Fibroblast of the conjunctiva (primary cell): Measurements from ENCODE around the gene GJB2.
A peak's percentile ranks its signal among the peaks of the same experiment; 100 is the strongest.

Experiments
- DNase-seq: peaks from one replicate; pipeline ENCODE4 v3.0.0-alpha.2; 2010; ENCODE audit warnings: low read depth

Gene GJB2

DNA sequence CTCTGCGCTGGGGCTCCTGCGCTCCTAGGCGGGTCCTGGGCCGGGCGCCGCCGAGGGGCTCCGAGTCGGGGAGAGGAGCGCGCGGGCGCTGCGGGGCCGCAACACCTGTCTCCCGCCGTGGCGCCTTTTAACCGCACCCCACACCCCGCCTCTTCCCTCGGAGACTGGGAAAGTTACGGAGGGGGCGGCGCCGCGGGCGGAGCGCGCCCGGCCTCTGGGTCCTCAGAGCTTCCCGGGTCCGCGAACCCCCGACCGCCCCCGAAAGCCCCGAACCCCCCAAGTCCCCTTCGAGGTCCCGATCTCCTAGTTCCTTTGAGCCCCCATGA lies at the start of gene GJB2:
GJB2 (minus strand) TSS at position 103 of the 326 bp plus-strand sequence. CDS start 3,357 bp downstream, outside the sequence.
- no peak for DNase-seq

DNA sequence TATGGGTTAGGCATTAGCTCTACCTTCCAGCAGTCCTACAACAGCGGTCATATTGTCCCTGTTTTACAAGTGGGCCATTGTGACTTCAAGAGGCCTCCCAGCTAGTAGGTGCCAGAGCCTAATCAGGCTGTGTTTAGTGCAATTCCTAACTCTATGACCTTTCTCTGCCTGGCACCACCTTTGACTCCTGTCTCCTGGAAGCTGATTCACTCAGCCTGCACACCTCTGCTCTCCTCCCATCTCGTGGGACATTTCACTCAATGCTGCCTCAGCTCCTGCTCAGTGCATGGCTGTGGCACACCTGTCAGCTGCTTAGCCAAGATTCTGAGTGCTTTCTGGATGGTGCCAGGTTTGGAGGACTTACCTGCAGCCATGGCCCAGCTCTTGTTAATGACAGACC lies 48.9 kb upstream of the GJB2 start:
- no peak for DNase-seq

DNA sequence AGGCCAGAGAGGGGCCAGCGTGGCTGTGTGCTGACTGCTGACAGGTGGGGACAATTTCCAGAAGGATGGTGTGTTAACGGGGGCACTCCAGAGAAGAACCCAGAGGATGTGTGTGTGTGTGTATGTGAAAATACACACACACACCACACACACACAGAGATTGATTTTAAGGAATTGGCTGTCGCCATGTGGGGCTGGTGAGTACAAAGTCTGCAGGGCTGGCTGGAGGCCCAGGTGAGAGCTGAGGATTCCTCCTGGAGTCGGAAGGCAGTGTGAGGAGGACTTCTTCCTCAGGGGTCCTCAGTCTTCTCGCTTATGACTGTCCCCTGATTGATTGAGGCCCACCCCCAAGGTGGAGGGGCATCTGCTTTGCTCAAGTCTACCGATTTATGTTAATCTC lies 47.0 kb upstream of the GJB2 start:
- DNase-seq = no peak

DNA sequence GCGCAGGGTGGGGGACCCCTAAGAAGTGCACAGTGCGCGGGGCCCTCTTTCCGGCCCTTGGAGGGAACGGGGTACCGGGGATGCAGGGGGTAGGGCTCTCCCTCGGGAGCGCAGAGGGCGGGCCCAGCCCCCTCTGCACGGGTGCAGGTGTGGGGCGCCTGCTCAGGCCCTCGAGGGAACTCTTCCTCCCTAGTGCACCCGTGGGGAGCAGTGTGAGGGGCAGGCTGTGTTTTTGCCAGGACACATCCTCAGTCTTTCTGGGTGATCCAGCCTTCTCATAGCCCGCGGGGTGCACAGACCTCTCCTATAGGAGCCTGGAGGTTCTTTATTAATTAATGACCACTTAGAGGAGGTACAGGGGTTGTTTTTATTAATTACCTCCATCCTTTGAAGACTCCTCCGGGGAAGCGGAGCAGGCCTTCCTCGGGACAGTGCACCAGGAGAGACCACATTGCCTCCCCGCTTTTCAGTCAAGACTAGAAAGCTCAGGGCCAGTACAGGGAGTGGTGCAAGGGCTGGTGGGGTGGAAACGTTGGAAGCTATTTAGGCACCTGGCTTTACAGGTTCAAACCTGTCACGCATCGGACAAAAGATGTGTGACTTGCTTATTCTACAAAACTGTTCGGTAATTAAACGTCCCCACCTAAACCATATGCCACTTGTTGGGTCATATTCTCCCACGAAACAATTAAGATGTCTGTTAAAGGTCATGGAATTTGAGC lies 40.0 kb upstream of the GJB2 start:
- no peak for DNase-seq

DNA sequence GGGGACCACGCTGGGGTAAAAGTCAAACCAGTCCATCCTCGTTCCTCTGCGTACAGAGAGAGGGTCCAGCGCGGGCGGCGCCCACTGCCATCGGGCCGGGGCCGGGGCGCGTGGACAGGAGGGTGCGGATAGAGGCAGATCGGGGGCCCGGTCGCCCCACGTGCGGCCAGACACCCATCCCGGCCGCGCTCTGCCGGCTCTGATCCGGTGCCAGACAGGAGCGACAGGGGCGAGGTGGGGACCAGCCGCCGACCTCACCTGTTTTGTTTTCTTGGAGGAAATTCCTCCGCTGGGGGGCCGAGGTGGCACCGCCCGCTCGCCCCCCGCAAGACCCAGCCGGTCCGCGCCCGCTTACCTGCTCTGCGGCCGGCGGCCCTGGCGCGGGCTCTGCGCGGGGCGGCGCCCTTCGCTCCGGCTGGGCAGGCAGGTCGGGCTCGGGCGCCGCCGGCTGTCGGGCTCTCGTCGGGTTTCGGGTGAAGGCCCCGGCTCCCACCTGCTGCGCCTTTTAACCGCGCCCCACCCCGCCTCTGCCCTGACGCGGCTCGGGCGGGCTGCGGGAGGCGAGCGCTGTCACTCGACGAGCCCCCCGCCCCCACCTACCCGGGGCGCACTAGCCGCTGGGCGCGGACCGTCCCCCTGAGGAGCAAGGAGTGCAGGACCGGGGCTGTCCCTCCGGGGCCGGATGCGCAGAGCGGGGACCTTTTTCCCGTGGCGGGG lies 39.3 kb upstream of the GJB2 start, which contains the start of gene GJB6:
GJB6 (minus strand) TSS at position 481 of the 717 bp plus-strand sequence. CDS start 8,839 bp downstream, outside the sequence.
- DNase-seq = no peak

DNA sequence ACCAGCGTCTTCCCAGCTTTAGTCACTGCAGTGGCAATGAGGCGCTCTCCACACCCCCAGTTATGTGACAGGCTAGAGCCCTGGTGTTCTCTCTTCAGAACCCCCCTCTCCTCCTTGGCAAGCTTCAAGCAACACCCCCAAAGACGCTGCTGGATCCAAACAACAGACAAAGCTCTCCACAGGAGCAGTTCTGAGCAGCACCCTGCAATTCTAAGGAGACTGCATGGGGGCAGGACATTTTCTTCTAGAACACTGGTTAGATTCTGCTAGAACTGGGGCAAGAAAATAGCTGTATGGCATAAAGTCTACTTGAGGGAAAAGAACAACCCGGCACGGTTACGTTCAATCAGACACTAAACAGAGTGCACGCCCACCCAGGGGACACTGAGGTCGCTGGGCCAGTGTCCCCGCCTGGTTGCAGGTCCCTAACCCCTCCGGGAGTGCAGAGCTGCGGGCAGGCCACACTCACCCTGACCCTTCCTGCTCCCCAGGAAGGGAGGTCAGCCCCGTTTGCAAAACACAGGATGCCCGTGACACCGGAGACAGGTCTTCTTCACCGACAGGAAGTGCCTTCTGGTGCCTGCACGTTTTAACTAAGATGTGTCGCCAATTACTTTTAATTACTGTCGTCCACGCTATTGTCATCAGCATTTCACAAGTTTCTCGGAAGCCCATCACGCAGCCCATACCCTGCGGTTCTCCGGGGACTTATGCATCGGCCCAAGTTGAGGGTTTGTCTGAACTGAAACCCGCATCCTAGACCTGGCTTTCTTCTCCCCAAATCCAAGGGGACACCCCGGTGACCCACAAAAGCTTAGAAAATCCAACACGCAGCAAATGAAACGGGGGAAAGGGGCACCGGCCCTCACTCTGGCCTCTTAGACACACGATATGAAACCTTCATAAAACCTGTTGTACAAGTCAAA lies 38.4 kb upstream of the GJB2 start:
- DNase-seq = no peak

DNA sequence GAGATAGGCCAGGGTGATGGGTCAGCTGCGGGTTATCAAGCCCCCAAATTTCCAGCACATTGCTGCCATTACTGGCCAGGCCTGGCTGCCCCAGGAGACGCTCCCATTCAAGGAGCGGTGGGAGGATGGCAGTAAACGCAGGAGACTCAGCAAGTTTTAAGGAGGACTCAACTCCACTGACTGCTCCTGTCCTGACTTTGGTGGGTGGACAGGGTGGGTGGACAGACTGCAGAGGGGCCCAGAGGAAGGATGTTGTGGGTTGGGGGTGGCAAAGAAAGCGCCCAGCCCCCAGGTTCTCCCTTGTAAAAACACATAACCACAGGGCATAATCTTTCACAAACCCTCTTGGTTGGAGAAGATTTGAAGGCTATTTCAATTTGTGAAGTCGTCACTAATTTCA lies 35.0 kb upstream of the GJB2 start:
- DNase-seq = no peak

DNA sequence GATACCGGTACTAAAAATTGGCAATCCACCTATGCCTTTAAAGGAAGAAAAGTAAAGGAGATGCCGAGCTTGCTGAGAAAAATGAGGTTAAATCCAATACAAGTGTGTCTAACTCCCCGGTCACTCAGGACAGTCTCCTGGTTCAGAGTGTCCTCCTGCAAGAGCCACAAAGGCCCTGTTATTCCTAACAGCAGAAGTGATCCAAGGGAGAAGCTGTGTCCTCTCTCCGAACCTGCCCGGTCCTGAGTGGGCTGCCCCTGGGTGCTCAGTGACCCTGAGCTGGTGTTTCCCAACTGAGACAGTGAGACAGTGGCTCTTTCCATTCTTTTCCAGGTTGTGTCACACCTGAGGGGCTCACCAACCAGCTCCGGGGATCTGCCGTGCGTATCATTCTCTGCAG lies 34.5 kb upstream of the GJB2 start:
- no peak for DNase-seq

DNA sequence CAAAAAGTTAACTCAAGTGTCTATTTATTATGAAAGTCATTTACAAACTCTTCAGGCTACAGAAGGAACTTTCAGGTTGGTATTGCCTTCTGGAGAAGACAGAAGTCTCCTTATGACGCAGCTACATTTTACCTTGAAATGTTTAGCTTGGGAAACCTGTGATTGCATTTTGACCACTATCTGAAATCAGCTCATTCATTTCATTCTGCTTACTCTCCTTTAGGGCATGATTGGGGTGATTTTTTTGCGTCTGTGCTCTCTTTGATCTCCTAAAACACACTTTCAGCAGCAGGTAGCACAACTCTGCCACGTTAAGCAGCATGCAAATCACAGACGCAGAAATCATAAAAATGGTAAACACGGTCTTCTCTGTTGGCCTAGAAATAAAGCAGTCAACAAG lies 29.8 kb upstream of the GJB2 start:
- no peak for DNase-seq

DNA sequence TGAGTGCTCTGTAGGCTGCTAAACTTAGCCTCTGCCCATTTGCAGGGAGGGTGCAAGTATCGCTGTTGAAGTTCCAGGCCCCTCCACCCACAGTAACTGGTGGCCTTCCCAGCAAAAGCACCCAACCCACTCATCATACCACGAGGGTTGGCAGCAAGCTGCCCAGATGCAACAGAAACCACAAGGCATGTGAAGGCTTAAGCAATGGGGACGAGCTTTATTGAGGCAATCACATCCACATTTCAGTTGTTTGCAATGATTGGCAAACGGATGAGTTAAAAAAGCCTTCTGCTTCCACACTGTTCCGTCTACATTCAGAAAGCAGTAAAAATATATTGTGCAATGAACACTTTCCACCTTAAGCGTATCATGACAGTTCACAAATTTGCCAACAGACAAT lies 29.0 kb upstream of the GJB2 start:
- DNase-seq = no peak

DNA sequence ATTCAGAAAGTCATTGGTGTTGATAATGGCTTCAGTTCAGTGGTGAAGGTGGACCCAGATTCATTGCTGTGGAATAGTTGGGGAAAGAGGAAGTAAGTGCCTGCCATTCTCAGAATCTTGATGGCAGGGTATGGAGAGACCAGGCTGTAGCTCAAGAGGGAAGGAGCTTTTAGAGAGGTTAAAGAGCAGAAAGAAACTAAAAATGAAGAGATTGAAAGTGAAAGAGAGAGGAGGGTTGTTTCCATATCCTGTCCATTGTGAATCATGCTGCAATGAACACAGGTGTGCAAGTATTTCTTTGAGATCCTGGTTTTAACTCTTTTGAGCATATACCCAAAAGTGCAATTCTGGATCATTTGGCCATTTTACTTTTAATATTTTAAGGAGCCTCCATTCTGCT lies 26.8 kb upstream of the GJB2 start:
- no peak for DNase-seq

DNA sequence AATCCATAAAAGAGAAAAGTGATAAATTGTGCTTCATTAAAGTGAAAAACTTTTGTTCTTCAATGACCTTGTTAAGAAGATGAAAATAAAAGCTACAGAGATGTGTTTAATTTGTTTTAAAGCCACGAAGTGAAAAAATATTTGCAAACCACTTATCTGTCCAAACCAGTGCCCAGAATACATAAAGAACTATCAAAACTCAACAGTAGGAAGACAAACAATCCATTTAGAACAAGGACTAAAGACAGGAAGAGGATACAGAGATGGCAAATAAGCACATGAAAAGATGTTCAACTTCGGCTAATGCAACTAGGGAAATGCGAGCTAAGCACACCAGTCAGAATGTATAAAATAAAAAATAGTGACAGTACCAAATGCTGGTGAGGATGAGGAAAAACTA lies 24.4 kb upstream of the GJB2 start:
- DNase-seq = no peak

DNA sequence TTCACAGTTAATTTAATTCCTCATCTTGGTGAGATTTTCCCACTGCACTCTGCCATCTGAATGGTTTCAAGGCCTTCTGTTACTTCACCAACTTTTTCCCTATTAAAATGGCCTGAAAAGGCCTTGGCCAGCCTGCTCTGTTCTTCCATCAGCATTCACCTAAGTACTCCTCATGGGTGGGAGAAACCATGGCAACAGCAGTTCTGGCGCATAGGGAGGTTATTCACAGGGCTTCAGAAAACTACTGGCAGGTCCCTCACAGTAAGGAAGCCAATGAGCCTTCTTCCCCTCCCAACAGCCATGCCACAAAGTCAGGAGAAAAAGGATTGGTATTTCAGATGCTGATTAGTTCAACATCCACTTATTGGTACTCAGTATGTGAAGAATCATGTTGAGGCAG lies 17.2 kb upstream of the GJB2 start:
- no peak for DNase-seq

DNA sequence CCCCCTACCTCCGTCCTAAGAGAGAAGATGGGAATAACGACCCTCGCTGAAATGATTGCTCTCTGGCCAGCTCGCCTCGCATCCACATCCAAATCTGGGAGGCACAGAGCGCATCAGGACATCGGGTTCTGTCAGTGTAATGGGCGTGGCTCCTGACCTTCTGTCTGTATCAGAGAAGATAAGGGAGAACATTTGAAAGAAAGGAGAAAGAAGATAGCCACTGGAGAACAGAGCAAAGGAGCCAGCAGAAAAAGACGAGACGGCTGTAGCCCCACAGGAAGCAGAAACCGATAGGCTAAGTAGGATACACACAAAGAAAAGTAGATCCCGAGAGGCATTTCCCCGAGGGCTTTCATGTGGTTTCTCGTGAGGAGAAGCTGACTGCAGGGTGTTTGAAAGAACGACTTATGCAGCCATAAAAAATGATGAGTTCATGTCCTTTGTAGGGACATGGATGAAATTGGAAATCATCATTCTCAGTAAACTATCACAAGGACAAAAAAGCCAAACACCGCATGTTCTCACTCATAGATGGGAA lies 14.0 kb upstream of the GJB2 start:
- no peak for DNase-seq

DNA sequence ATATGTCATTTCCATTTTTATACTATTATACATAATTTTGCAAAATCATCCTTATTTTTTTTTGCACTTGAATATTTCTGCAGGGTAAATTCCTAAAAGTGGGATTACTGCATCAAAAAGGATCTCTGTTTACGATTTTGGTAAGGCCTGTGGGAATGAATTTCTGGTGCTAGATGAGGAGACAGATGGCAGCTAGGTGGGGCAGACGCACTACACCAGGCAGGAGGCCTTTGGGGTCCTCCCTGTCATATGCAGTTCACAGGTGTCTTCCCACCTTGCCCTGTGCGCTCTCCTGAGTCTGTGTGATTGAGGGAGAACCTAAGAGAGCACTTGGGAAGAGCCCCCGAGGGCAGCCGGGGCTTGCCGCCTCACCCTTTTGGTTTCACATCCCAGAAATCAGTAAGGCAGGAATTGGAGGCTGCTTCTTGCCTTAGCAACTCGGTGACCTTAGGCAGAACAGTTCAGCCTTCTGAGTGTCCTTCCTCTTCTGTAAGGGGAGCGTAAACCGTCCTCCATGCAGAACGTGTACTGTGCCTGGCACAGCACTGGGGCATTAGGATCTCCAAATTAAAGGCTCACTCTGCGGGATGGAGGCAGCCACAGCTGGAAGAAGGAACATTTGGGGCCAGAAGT lies 13.4 kb upstream of the GJB2 start:
- DNase-seq = no peak

DNA sequence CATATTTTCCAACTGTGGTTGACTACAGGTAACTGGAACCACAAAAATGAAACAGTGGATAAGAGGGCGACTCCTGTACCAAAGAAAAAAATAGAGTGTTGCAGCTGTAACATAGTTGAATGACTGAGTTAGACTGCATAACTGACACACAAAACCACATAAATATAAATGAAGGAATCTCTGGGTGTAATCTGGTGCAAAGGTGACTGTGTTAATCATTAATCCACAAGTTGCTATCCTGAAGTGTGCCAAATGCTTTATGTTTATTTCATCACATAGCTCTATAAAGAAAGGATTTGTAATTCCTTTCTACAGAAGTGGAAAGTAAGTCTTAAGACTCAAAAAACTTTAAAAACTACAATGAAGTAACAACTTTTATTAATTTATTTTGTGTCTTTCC lies 6.0 kb upstream of the GJB2 start:
- no peak for DNase-seq

DNA sequence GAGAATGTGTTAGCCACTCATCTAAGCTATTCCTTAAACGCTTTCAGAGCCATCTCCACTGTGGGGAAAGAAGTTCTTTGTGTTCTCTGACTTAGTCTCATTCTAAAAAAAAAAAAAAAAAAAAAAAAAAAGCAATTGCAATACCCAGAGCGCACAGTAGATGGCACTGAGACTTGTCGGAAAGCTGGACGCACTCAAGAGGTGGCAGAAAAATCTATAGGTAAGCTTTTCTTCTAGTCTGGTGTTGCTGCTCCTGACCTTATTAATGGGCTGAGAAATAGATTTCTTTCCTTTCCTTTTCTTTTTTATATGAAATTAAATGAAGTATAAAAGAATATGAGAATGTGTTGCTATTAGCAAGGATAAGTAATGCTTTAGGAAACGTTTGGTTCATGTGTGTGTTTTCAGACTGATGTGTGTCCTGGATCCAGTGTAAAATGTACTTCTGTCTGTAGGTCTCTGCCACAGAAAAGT lies 4.7 kb upstream of the GJB2 start:
- DNase-seq = peak; percentile 20

DNA sequence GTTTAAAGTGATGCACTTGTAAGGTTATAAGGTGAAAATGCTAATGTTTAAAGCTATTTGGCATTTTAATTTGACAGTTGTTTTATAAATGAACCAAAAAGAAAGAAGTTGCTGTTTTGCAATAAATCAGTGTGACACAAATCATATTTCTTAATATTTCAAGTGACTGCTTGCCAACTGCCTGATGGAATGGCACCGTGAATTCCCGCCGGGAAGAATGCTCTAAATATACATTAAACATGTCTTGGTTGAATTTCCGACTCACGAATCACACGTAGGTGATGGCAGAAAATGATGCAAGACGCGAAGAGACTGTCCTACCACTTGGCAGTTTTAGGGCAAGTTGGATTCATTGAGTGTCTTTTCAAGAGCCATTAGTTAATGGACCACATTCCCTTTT lies 3.1 kb upstream of the GJB2 start:
- no peak for DNase-seq

DNA sequence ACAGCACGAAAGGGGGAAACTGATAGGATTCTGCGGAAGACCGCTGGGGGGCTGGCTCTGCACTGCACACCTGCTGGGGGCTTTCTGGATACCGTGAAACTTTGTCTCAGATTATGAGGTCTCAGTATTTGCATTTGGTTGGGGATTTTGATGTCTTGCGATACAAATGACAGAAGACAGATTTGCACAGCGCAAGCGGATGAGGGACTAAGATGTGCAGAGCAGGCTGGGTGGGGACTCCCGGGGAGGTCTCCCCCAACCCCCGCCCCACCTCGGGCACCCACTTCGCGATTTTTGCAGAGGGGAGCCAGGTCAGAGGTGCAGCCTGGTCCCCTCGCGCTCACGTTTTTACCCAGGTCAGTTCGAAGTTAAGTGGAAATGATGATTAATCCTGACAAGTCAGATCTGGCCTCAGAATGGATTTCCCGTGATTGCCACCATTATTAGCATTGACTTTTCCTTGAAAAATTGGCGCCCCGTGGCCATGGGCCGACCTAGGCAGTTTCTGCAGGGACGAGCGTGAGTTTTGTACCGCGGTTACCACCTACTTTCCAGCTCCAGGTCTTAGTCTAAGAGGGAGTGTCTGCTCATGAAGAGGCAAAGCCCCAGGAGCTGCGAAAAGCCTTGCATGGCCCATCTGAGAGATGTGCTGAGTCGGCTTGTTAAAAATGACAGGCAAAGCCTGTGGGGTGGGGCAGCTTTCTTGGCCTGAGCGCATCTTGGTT lies 1.3 kb upstream of the GJB2 start:
- no peak for DNase-seq

DNA sequence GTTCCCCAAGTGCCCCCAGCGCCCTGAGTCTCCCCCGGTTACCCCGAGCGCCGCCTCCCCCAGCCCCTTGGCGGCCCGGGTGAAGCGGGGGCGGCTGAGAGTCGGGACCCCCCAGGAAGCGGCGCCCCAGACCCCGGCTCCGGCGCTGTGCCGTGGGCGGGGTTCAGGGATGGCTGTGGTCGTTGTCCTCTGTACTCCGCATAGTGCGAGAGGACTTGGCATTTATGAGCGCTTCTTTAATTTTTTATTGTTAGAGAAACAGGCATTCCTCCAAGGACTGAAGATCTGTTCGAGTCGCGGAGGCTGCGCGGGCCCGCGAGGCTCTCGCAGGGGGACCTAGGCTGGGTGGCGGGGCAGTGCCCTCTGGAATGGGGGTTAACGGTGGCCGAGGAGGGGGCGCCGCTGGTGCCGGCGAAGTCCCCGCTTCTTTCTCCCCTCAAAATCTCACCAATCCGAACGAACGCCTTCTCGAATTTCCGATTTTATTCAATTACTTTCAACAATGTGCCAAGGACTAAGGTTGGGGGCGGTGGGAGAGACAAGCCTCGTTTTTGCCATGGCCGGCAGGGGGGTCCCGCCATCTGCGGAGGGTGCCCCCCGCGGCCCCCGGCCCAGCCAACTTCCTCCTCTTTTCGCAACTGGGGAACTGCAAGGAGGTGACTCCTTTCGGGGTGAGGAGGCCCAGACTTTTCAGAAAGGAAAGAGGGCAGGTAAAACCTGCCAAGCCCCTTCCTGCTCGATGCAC lies 596 bp upstream of the GJB2 start:
- DNase-seq = no peak
